ENCODE results near the gene PTPRZ1. TPM values are rescaled to one million over a fixed set of nuclear protein-coding genes. Genes with fewer than 3 reads are reported as not detected.

Gene PTPRZ1
- total and polyA plus RNA-seq, 2 of the 8 experiments (the other 6 are each of a cell fraction or from before 2014, with no cell fraction given): 112 to 135 TPM

- TF ChIP-seq CHD7 (IDR thresholded peaks at IDR 0.05; ENCODE audit: insufficient replicate concordance, low read length) (no peak), CTCF (IDR thresholded peaks at IDR 0.05; ENCODE audit: control extremely low read depth in 1 of 3, insufficient read depth in 1 of 3, low read depth in 1 of 3, low read length in 3 of 3) (no peak), SP4 (IDR thresholded peaks at IDR 0.05; ENCODE audit: low read length) (no peak), BRCA1 (IDR thresholded peaks at IDR 0.05; ENCODE audit: low read depth, low read length) (no peak), NANOG (IDR thresholded peaks at IDR 0.05; ENCODE audit: insufficient read depth, low read depth, low read length, poor library complexity, severe bottlenecking) (no peak)
These were observed 154.1 kb downstream of the PTPRZ1 start (continued) for GRCh38 chr7:122027058-122027457.

Measured in H1 (cell line).